ENCODE results near the gene FAM13A. TPM values are rescaled to one million over a fixed set of nuclear protein-coding genes. Genes with fewer than 3 reads are reported as not detected.
"Not testable (repeated sequence)": the region's sequence is repeated elsewhere in the genome, so short reads cannot be mapped to it uniquely, and the experiment has no call there.

Gene FAM13A
- total RNA-seq, 1 experiment from 2014 or later = 22.3 TPM

GRCh38 chr4:89044147-89044900 is 12.7 kb downstream of the FAM13A start:
- no peak for DNase-seq (ENCODE audit: low read depth)

GRCh38 chr4:89042055-89042454 is 14.9 kb downstream of the FAM13A start:
- no peak for DNase-seq (ENCODE audit: low read depth)

GRCh38 chr4:89039730-89040338 is 17.2 kb downstream of the FAM13A start:
- DNase-seq (ENCODE audit: low read depth) = no peak

GRCh38 chr4:89036535-89036934 is 20.4 kb downstream of the FAM13A start:
- DNase-seq (ENCODE audit: low read depth) = no peak

GRCh38 chr4:89031272-89031671 is 25.7 kb downstream of the FAM13A start:
- no peak for DNase-seq (ENCODE audit: low read depth)

- no peak for DNase-seq (ENCODE audit: low read depth)
Measured at GRCh38 chr4:89029591-89029990, 27.4 kb downstream of the FAM13A start.

GRCh38 chr4:89026542-89026941 is 30.4 kb downstream of the FAM13A start:
- DNase-seq (ENCODE audit: low read depth) = no peak

GRCh38 chr4:89024051-89024675 is 32.8 kb downstream of the FAM13A start:
- DNase-seq (ENCODE audit: low read depth) = peak; percentile 75

GRCh38 chr4:89023140-89023539 is 33.8 kb downstream of the FAM13A start:
- peak; percentile 63 for DNase-seq (ENCODE audit: low read depth)

GRCh38 chr4:89022426-89023128 is 34.4 kb downstream of the FAM13A start:
- no peak for DNase-seq (ENCODE audit: low read depth)

GRCh38 chr4:89021684-89022083 is 35.3 kb downstream of the FAM13A start:
- no peak for DNase-seq (ENCODE audit: low read depth)

GRCh38 chr4:89021062-89021461 is 35.9 kb downstream of the FAM13A start:
- no peak for DNase-seq (ENCODE audit: low read depth)

- DNase-seq (ENCODE audit: low read depth) = not testable (repeated sequence)
Measured at GRCh38 chr4:89014897-89015296, 42.1 kb downstream of the FAM13A start.

- DNase-seq (ENCODE audit: low read depth) = no peak
Measured at GRCh38 chr4:89009761-89010369, 47.1 kb downstream of the FAM13A start.

GRCh38 chr4:89009115-89009514 is 47.9 kb downstream of the FAM13A start:
- no peak for DNase-seq (ENCODE audit: low read depth)

GRCh38 chr4:89008166-89008565 is 48.8 kb downstream of the FAM13A start:
- no peak for DNase-seq (ENCODE audit: low read depth)

- DNase-seq (ENCODE audit: low read depth) = no peak
Measured at GRCh38 chr4:89007338-89007939, 49.5 kb downstream of the FAM13A start.

GRCh38 chr4:89006307-89006706 is 50.7 kb downstream of the FAM13A start:
- no peak for DNase-seq (ENCODE audit: low read depth)

GRCh38 chr4:89005066-89005465 is 51.9 kb downstream of the FAM13A start:
- DNase-seq (ENCODE audit: low read depth) = not testable (repeated sequence)

GRCh38 chr4:89001647-89002445 is 55.1 kb downstream of the FAM13A start:
- peak; percentile 64 for DNase-seq (ENCODE audit: low read depth)
